GM18502 (cell line): ENCODE measurements around the gene TRANK1.
"Not testable (repeated sequence)": the region's sequence is repeated elsewhere in the genome, so short reads cannot be mapped to it uniquely, and the experiment has no call there.

Experiments used
- ATAC-seq: cut with Tn5 transposase; IDR thresholded peaks from one replicate; pipeline ENCODE4 v1.9.1; 2021; ENCODE audit warnings: mild to moderate bottlenecking; ENCODE audit not compliant: unreplicated experiment, poor library complexity

The TRANK1 gene

DNA sequence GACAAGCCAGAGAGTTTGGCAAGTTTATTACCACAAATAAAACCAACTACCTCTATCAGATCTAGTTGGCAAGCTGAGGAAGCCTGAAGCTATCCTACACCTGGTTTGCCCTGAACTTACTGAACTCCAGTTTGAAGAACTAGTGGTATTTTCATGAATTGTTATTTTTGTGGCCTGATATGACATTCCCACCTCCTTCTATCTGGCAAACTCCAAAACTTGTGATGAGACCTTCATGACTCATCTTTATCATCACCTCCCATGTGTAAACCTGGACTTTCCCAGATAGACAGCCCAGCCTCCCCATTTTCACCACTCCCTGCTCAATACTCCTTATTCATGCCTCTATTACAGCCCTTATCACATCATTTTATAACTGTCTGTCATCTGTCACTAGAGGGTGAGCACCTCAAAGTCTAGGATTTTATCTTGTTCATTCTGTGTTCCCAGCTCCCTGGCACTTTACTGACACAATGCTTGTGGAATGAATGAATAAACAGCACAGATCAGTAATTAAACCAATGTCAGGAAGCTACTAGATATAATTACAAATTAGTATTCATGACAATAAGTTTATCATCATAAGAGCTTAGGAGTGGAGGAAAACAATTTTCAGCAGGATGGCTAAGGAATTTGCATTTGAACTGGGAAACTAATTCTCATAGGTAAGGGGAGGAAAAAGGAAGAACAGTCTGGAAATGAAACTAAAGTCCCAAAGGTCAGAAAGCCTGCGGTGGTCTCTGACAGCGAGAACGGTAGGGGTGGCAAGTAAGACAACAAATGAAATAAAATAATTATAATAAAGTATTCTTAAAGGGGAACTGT, 13.2 kb upstream of the TRANK1 start:
- no peak for ATAC-seq

DNA sequence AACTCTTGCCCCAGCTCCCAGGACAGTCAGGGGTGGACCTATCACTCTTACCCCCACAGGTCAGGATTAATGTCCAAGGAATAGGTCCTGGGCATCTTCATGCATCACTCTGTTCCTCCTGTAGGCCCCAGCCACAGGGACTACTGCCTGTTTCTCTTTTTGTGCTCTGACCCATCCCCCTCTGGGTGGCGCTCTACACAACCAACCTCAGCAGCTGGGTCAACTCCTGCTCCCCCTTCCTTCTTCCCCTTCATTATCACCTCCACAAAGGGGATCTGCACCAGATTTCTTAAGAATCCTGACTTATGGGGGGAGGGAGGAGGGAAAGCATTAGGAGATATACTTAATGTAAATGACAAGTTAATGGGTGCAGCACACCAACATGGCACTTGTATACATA, 12.2 kb upstream of the TRANK1 start:
- no peak for ATAC-seq

DNA sequence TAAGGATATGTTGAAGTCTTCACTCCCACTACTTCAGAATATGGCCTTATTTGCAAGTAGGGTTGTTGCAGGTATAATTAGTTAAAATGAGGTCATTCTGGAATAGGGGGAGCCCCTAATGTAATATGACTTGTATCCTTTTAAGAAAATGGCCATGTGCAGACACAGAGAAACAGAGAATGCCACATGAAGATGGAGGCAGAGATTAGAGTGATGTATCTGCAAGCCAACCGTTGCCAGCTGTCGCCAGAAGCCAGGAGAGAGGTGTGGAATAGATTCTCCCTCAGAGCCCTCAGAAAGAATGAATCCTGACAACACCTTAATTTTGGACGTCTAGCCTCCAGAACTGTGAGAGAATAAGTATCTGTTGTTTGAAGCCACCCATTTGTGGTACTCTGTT, 11.3 kb upstream of the TRANK1 start:
- no peak for ATAC-seq

DNA sequence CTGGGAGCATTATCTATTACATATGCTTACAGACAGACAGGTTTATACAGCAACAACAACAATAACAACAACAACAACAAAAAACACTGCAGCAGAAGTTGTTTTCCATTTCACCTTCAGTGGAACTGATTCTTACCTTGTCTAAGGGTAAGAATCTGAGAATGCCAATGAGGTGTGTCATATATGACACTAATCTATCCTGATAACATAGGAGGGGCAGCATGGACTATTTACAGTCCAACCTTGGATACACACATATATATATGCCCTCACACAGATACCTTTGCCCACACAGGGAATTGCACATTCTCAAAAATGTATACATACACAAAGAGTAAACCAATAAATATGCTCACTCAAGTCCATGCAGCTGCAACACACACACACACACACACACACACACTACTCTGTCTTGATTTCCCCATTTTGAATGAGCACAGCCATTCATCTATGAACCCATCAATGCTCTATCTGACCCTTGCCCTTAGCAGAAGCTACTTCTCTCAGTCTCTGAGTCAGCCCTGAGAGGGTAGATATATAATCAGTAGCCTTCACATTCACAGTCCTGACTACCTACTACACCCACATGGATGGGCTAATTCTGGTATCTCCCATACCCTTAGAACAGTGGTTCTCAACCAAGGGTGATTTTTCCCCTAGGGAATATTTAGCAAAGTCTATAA, 9.7 kb upstream of the TRANK1 start:
- ATAC-seq = no peak

DNA sequence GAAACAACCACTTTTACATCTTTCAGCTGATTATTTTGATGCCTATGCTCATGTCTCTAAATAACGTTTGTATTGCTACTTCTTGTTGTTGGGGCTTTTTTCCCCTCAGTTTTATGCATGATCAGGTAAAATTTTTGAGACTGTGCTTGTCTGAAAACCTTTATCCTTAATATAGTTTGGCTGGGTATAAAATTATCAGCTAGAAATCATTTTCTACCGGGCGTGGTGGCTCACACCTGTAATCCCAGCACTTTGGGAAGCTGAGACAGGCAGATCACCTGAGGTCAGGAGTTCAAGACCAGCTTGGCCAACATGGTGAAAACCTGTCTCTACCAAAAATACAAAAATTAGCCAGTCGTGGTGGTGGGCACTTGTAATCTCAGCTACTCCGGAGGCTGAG, 3.0 kb upstream of the TRANK1 start:
- ATAC-seq = not testable (repeated sequence)

GRCh38 chr3:36945333-36945980, 603 bp upstream of the TRANK1 start:
- no peak for ATAC-seq

- ATAC-seq = peak; percentile 62
These were observed 728 bp downstream of the TRANK1 start for GRCh38 chr3:36944012-36944640.

DNA sequence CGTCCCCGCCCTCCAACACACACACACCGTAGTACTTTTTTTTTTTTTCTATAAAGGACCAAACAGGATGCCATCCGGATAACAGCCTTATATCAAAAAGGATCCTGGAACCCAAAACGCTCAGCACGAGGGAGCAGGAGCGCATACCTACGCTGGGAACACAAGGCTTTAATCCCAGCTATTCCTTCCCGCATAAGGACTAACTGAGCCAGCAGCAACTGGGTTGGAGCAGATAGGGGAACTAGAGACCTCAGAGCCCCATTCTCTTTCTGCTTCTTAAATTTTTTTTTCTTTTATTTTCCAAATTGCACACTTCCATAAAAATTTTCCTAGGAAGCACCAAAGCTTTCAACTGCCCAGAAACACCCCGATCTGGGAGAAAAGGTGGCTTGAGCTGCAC, 1.3 kb downstream of the TRANK1 start:
- ATAC-seq = no peak

DNA sequence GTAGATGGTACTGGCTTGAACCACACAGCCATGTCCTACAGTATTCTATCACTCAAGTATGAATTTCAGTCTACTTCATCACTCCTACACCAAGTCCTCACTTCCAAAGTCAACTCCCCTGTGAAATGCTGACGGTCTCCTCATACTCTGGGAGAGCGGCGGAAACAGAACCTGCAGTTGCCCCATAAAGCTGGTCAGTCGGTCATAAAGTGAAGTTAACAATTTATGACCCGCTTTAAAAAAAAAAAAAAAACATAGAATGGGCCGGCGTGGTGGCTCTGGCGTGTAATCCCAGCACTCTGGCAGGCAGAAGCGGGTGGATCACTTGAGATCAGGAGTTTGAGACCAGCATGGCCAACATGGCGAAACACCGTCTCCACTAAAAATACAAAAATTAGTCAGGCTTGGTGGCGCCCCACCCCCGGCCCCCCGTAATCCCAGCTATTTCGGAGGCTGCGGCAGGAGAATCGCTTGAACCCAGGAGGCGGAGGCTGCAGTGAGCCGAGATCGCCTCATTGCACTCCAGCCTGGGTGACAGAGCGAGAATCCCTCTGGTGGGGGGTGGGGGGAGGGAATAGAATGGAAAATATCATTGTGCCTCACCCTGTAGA, 2.1 kb downstream of the TRANK1 start:
- ATAC-seq = no peak

DNA sequence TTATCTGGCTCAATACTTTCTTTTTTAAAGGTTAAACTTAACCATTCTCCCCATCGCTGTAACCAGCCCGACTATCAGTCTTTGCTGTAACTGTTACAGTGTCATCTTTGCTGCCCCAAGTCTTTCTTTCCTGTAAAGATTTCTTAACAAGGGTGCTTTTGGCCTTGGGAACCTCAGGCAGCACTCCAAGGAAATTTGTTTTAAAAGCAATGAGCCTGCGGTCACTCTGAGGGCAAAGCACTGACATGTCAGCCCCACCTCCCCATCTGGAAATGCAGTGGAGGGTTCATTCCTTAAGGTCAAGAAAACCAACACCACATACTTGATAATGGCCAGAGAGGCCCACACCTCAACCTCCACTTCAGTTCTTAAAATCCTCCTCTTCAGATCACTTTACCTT, 3.2 kb downstream of the TRANK1 start:
- ATAC-seq = no peak

- no peak for ATAC-seq
These were observed 3.7 kb downstream of the TRANK1 start for GRCh38 chr3:36941162-36941561.

GRCh38 chr3:36937492-36937891, 7.4 kb downstream of the TRANK1 start:
- no peak for ATAC-seq

DNA sequence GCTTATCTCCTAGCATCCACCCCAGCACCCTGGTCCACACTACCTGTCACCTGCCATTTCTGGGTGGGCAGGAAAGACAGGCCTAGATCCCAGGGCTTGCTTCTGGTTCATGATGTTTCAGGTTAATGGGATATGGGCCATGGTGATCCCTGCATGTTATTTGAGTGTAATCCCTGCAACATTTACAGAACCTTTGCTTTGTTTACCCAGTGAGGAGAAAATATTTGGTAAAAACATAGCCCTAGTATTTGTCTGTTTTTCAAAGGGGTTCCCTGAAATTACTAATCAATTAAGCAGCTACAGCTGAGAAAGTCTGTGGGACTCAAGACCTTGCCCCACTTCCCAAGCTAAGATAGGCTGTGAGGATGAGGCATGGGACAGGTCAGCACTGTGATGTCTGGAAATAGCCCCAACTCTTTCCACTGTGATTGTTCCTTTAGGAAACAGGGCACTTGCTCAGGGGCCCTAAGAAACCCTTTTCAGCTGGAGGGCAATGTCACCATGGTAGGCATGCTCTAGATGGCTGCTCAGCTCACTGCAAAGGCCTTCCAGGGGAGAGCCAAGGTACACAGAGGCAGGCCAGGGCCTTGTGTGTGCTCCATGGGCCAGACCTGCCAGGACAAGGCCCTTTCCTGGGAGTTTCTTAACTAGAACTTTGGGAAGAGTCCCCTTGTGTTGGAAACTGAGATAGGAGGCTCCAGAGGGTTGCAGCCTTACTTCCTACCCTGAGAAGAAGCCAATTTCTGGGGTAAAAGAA, 11.1 kb downstream of the TRANK1 start:
- no peak for ATAC-seq

DNA sequence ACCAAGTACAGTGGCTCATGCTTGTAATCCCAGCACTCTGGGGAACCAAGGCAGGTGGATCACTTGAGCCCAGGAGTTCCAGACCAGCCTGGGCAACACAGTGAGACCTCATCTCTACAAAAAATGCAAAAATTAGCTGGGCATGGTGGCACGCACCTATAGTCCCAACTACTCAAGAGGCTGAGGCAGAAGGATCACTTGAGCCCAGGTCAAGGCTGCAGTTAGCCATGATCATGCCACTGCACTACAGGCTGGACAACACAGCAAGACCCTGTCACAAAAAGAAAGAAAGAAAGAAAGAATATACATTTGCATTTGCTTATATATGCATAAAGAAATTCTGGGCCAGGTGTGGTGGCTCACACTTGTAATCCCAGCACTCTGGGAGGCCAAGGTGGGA, 13.4 kb downstream of the TRANK1 start:
- not testable (repeated sequence) for ATAC-seq

- ATAC-seq = no peak
These were observed 16.6 kb downstream of the TRANK1 start for GRCh38 chr3:36928220-36928619.

GRCh38 chr3:36926292-36926897, 18.5 kb downstream of the TRANK1 start:
- no peak for ATAC-seq

DNA sequence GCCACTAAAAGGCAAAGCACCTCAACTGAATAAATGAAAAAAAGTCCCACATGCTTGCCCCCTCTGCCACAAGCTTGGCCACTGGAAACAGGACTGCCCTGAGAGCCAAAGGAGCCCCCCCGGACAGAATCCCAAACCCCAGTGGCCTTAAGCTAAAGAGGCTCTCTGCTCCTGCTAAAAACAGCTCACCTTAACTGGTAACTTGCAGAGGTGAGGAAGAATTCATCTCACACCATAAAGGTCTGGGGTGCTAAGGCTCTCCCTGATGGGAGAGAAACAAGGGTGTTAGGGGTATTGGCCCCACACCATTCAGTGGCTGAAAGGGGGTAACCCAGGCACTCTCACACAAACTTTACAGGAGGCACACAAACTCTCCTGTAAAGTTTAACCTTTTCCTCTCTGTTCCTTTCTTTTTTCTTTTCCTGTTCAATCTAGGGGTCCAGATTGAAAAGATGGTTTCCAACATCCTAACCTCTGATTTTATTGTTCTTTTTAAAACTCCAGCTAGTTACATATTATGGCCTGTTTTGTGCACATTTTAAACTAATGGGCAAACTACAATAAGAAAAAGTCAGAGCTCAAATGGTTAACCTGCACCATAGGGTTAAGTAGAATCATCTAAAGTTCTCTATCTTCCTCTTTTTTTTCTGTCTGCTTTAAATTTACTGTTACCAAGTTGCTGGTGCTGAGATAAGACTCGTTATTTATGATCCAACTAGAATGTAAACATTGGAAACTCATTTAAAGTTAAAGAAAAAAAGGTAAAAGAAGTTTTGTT, 19.9 kb downstream of the TRANK1 start:
- no peak for ATAC-seq

DNA sequence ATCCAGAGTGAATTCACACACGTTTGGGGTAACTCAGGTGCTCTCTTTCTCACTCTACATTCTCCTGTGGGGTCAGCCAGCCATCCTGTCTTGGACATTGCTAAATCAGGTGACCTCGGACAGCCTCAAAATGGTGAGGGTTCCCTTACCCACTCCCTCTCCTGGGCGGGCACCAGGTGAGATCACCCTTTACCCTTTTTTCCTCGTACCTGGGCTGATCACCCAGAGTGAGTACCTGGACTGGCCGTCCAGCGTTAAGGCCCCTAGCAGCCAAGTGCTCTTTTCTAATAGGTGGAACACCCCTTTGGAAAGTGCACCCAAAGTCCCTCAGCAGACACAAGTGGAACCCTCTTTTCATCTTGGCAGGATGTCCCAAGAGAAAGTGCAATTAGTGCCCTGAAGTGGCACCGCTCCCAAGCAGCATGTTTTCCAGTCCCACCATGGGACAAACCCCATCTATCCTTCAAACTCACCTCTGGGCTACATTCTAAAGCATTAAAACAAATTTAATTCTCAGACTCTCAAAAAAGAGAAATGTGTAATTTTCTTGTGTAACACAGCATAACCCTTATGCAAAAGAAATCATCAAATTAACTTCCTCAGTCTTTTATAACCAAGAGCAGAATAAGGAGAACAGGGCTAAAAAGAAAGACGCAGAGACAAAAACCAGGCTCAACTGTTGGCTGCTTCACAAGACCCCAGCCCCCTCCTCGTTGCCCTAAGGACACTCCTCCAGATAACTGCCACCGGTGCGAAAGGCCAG, 20.7 kb downstream of the TRANK1 start:
- ATAC-seq = no peak
